ENCODE data around the gene KCTD13. TPM values are rescaled to one million over a fixed set of nuclear protein-coding genes. Genes with fewer than 3 reads are reported as not detected.

The KCTD13 gene
- total and polyA plus RNA-seq, 4 donors, result 15.0 to 26.2 (median 16.5) TPM

GRCh38 chr16:29863669-29863984, 62.4 kb downstream of the KCTD13 start:
- Histone ChIP-seq H3K27ac (ENCODE audit: low read depth in 1 of 2, low read length in 1 of 2) (no peak overlapping the region), H3K4me1 (ENCODE audit: control insufficient read depth in 5 of 5, insufficient read depth in 5 of 5, low read length in 5 of 5) (peaks cover 0 to 10% (median 2%) of the 10 kb centered on the region in 5 donors), H3K27me3 (ENCODE audit: control insufficient read depth in 3 of 3, insufficient read depth in 3 of 3, low read length in 2 of 3) (no peaks in the 10 kb centered on the region), H3K9ac (ENCODE audit: insufficient read depth in 1 of 2, low read length in 2 of 2) (no peak overlapping the region), H3K9me3 (ENCODE audit: control insufficient read depth in 4 of 4, insufficient read depth in 3 of 4, low read length in 3 of 4) (no peaks in the 10 kb centered on the region), H3K36me3 (ENCODE audit: control insufficient read depth in 4 of 4, insufficient read depth in 4 of 4, low read length in 4 of 4) (peaks cover 0 to 20% (median 14%) of the 10 kb centered on the region in 4 donors), H3K4me3 (no peak overlapping the region)
- no peak for TF ChIP-seq CTCF (IDR thresholded peaks at IDR 0.05; ENCODE audit: control extremely low read depth, extremely low read depth)
- DNase-seq (no peak), ATAC-seq (ENCODE audit: insufficient read depth, low FRiP score) (no peak)
- 37 to 38% methylated on average over 16 of the region's 16 CpGs for WGBS, 2 donors

- Histone ChIP-seq H3K4me3 (peak within 1 kb of the TSS; percentile 84), H3K36me3 (ENCODE audit: control insufficient read depth in 4 of 4, insufficient read depth in 4 of 4, low read length in 4 of 4) (peaks cover 0 to 20% (median 14%) of the 10 kb centered on the region in 4 donors), H3K27ac (ENCODE audit: low read depth in 1 of 2, low read length in 1 of 2) (peak within 1 kb of the TSS; percentile 85 to 86), H3K9me3 (ENCODE audit: control insufficient read depth in 4 of 4, insufficient read depth in 3 of 4, low read length in 3 of 4) (no peaks in the 10 kb centered on the region), H3K27me3 (ENCODE audit: control insufficient read depth in 3 of 3, insufficient read depth in 3 of 3, low read length in 2 of 3) (no peaks in the 10 kb centered on the region), H3K4me1 (ENCODE audit: control insufficient read depth in 5 of 5, insufficient read depth in 5 of 5, low read length in 5 of 5) (peaks cover 0 to 10% (median 2%) of the 10 kb centered on the region in 5 donors), H3K9ac (ENCODE audit: insufficient read depth in 1 of 2, low read length in 2 of 2) (peak within 1 kb of the TSS; percentile 42 to 97)
- TF ChIP-seq CTCF (IDR thresholded peaks at IDR 0.05; ENCODE audit: control extremely low read depth, extremely low read depth), result peak; percentile 75
- peak; percentile 96 to 99 (median 98) for DNase-seq
- ATAC-seq (ENCODE audit: insufficient read depth, low FRiP score), result peak; percentile 91
- WGBS, 2 donors, result 0% methylated on average over 49 to 57 of the region's 57 CpGs
Measured at GRCh38 chr16:29862884-29863668, 63.0 kb downstream of the KCTD13 start, which contains the start of gene CDIPT. TSS of gene CDIPT (minus strand) at chr16:29863226. CDS start at chr16:29862857, 369 bp downstream.

GRCh38 chr16:29862383-29862883, 63.6 kb downstream of the KCTD13 start:
- H3K4me1 ChIP-seq (ENCODE audit: control insufficient read depth in 5 of 5, insufficient read depth in 5 of 5, low read length in 5 of 5), result peaks cover 0 to 10% (median 2%) of the 10 kb centered on the region in 5 donors
- peak overlapping the region; percentile 26 to 42 for H3K9ac ChIP-seq (ENCODE audit: insufficient read depth in 1 of 2, low read length in 2 of 2)
- ATAC-seq (ENCODE audit: insufficient read depth, low FRiP score), result peak; percentile 12
- H3K4me3 ChIP-seq, result peak overlapping the region; percentile 84
- DNase-seq, result peak in 1 of 3 donors; percentile 16
- 1 to 3% methylated on average over 27 of the region's 27 CpGs for WGBS, 2 donors
- H3K36me3 ChIP-seq (ENCODE audit: control insufficient read depth in 4 of 4, insufficient read depth in 4 of 4, low read length in 4 of 4), result peaks cover 0 to 20% (median 14%) of the 10 kb centered on the region in 4 donors
- H3K9me3 ChIP-seq (ENCODE audit: control insufficient read depth in 4 of 4, insufficient read depth in 3 of 4, low read length in 3 of 4), result no peaks in the 10 kb centered on the region
- peak overlapping the region; percentile 85 to 86 for H3K27ac ChIP-seq (ENCODE audit: low read depth in 1 of 2, low read length in 1 of 2)
- no peaks in the 10 kb centered on the region for H3K27me3 ChIP-seq (ENCODE audit: control insufficient read depth in 3 of 3, insufficient read depth in 3 of 3, low read length in 2 of 3)
- TF ChIP-seq CTCF (IDR thresholded peaks at IDR 0.05; ENCODE audit: control extremely low read depth, extremely low read depth), result no peak

All from lung (tissue), 12 donors.